Measurements from ENCODE around the gene JAZF1.

The JAZF1 gene

GRCh38 chr7:28180364-28181147, at the start of gene JAZF1:
JAZF1 (minus strand) TSS chr7:28180795.
- peak; percentile 41 for DNase-seq (ENCODE audit: low spot score)

- no peak for DNase-seq (ENCODE audit: low spot score)
Observed at GRCh38 chr7:28230261-28230660, 49.7 kb upstream of the JAZF1 start.

GRCh38 chr7:28228396-28228795, 47.8 kb upstream of the JAZF1 start:
- no peak for DNase-seq (ENCODE audit: low spot score)

GRCh38 chr7:28226003-28226402, 45.4 kb upstream of the JAZF1 start:
- no peak for DNase-seq (ENCODE audit: low spot score)

GRCh38 chr7:28225576-28225975, 45.0 kb upstream of the JAZF1 start:
- DNase-seq (ENCODE audit: low spot score): no peak

GRCh38 chr7:28224675-28225074, 44.1 kb upstream of the JAZF1 start:
- DNase-seq (ENCODE audit: low spot score): no peak

- DNase-seq (ENCODE audit: low spot score): no peak
Observed at GRCh38 chr7:28224172-28224571, 43.6 kb upstream of the JAZF1 start.

- DNase-seq (ENCODE audit: low spot score): no peak
Observed at GRCh38 chr7:28222636-28223035, 42.0 kb upstream of the JAZF1 start.

GRCh38 chr7:28219793-28220192, 39.2 kb upstream of the JAZF1 start:
- DNase-seq (ENCODE audit: low spot score): no peak

- DNase-seq (ENCODE audit: low spot score): no peak
Observed at GRCh38 chr7:28217143-28217542, 36.5 kb upstream of the JAZF1 start.

- DNase-seq (ENCODE audit: low spot score): no peak
Observed at GRCh38 chr7:28211006-28211405, 30.4 kb upstream of the JAZF1 start.

GRCh38 chr7:28208506-28208905, 27.9 kb upstream of the JAZF1 start:
- no peak for DNase-seq (ENCODE audit: low spot score)

GRCh38 chr7:28207486-28208158, 27.0 kb upstream of the JAZF1 start:
- peak; percentile 6 for DNase-seq (ENCODE audit: low spot score)

- DNase-seq (ENCODE audit: low spot score): no peak
Observed at GRCh38 chr7:28205506-28205905, 24.9 kb upstream of the JAZF1 start.

GRCh38 chr7:28203508-28204240, 23.1 kb upstream of the JAZF1 start:
- no peak for DNase-seq (ENCODE audit: low spot score)

- DNase-seq (ENCODE audit: low spot score): no peak
Observed at GRCh38 chr7:28202222-28202621, 21.6 kb upstream of the JAZF1 start.

GRCh38 chr7:28201131-28201530, 20.5 kb upstream of the JAZF1 start:
- no peak for DNase-seq (ENCODE audit: low spot score)

GRCh38 chr7:28200598-28200997, 20.0 kb upstream of the JAZF1 start:
- DNase-seq (ENCODE audit: low spot score): no peak

- DNase-seq (ENCODE audit: low spot score): no peak
Observed at GRCh38 chr7:28199021-28199510, 18.5 kb upstream of the JAZF1 start.

GRCh38 chr7:28195910-28196620, 15.5 kb upstream of the JAZF1 start:
- no peak for DNase-seq (ENCODE audit: low spot score)

GRCh38 chr7:28192786-28193585, 12.4 kb upstream of the JAZF1 start:
- no peak for DNase-seq (ENCODE audit: low spot score)

Data from RKO (cell line).